ENCODE results near the gene DUSP15. TPM values are rescaled to one million over a fixed set of nuclear protein-coding genes. Genes with fewer than 3 reads are reported as not detected.

DUSP15 gene
- total RNA-seq, 1 experiment from 2014 or later = not detected

DNA sequence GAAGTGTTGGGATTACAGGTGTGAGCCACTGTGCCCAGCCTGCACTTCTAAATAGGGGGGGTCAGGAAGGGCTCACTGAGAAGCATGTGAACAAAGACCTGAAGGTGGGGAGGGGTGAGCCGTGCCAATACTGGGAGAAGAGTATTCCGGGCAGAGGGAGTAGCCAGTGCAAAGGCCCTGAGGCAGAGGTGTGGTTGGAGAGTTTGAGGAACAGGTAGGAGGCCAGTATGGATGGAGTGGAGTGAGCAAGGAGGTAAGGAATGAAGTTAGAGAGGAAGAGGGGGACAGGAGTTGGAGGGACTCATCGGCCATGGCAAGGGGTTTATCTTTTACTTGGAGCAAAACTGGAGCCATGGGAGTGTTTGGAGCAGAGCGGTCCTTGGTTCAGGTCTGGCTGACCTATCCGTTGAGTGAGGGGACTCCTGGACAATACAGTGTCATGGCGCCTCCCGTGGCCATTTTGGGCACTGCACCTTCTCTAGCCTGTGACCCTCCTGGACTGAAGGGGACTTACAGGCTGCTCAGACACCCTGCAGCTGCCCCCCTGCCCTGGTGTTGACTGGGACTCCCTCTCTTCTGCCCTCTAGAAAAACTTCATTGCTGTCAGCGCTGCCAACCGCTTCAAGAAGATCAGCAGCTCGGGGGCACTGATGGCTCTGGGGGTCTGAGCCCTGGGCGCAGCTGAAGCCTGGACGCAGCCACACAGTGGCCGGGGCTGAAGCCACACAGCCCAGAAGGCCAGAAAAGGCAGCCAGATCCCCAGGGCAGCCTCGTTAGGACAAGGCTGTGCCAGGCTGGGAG, 37.0 kb downstream of the DUSP15 start:
- H3K4me2 ChIP-seq (ENCODE audit: low read length) = no peak overlapping the region
- peaks cover 15 to 36% of the 10 kb centered on the region in 2 experiments for H3K4me1 ChIP-seq (ENCODE audit: control insufficient read depth in 1 of 2, insufficient read depth in 2 of 2, low read length in 2 of 2)
- no peak overlapping the region for H3K4me3 ChIP-seq (replicated peaks in 1 of 2; ENCODE audit: low read depth in 1 of 2, low read length in 2 of 2)
- no peaks in the 10 kb centered on the region for H3K9me2 ChIP-seq (ENCODE audit: insufficient read depth)
- POLR2A ChIA-PET = no interaction called here
- ATAC-seq (peak; percentile 69), DNase-seq (ENCODE audit: low read depth, low spot score) (peak; percentile 36)
- H4K20me1 ChIP-seq (ENCODE audit: insufficient read depth) = no peaks in the 10 kb centered on the region
- RAD21 ChIA-PET (ENCODE audit: low non-redundant PET in 1 of 2, low total read pairs in 2 of 2, uncharacterized antibody in 2 of 2, unreplicated experiment in 2 of 2) = interaction anchor here (0.6 to 0.7 kb wide), 2 partner anchors 10 to 276 kb away, joined by 3 to 7 read pairs; no protein-coding TSS in a partner anchor
- no peak overlapping the region for H3K27ac ChIP-seq (ENCODE audit: low read depth, low read length)
- intact Hi-C loops (cut with micrococcal nuclease) = no loop called here
- CTCF ChIA-PET = interaction anchor here (0.9 to 1.8 kb wide), 3 partner anchors 10 to 258 kb away, joined by 3 to 5 read pairs (median 3); no protein-coding TSS in a partner anchor
- no peaks in the 10 kb centered on the region for H3K36me3 ChIP-seq (ENCODE audit: control insufficient read depth in 1 of 2, insufficient read depth in 2 of 2, low read length in 2 of 2)
- no peaks in the 10 kb centered on the region for H3K9me3 ChIP-seq (ENCODE audit: control insufficient read depth in 1 of 2, insufficient read depth in 1 of 2, low read depth in 1 of 2, low read length in 2 of 2)
- TF ChIP-seq SRF (IDR thresholded peaks at IDR 0.05; ENCODE audit: low read depth) (no peak), POLR2AphosphoS5 (IDR thresholded peaks at IDR 0.05; ENCODE audit: low read depth, low read length) (no peak), RAD21 (IDR thresholded peaks at IDR 0.05; ENCODE audit: low read depth) (peak; percentile 54)
- TF ChIP-seq, protein P1, sequence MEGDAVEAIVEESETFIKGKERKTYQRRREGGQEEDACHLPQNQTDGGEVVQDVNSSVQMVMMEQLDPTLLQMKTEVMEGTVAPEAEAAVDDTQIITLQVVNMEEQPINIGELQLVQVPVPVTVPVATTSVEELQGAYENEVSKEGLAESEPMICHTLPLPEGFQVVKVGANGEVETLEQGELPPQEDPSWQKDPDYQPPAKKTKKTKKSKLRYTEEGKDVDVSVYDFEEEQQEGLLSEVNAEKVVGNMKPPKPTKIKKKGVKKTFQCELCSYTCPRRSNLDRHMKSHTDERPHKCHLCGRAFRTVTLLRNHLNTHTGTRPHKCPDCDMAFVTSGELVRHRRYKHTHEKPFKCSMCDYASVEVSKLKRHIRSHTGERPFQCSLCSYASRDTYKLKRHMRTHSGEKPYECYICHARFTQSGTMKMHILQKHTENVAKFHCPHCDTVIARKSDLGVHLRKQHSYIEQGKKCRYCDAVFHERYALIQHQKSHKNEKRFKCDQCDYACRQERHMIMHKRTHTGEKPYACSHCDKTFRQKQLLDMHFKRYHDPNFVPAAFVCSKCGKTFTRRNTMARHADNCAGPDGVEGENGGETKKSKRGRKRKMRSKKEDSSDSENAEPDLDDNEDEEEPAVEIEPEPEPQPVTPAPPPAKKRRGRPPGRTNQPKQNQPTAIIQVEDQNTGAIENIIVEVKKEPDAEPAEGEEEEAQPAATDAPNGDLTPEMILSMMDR (IDR thresholded peaks at IDR 0.05 in 2 of 3, conservative IDR thresholded peaks at IDR 0.05 in 1 of 3; ENCODE audit: borderline replicate concordance in 1 of 3, insufficient read depth in 1 of 3, low read depth in 2 of 3, low read length in 2 of 3) = peak; percentile 25 to 97 (median 92); a peak in 4 of 6 replicates
- H3K27me3 ChIP-seq (ENCODE audit: insufficient read depth, low read length) = no peaks in the 10 kb centered on the region
- BruUV-seq (replicated peaks) = no TSS peak
- H3K79me2 ChIP-seq (ENCODE audit: insufficient read depth, low read length) = no peaks in the 10 kb centered on the region
- H3K9ac ChIP-seq (ENCODE audit: low read length) = no peak overlapping the region
- H2AFZ ChIP-seq (ENCODE audit: low read depth, low read length, poor library complexity, severe bottlenecking) = no peak overlapping the region

DNA sequence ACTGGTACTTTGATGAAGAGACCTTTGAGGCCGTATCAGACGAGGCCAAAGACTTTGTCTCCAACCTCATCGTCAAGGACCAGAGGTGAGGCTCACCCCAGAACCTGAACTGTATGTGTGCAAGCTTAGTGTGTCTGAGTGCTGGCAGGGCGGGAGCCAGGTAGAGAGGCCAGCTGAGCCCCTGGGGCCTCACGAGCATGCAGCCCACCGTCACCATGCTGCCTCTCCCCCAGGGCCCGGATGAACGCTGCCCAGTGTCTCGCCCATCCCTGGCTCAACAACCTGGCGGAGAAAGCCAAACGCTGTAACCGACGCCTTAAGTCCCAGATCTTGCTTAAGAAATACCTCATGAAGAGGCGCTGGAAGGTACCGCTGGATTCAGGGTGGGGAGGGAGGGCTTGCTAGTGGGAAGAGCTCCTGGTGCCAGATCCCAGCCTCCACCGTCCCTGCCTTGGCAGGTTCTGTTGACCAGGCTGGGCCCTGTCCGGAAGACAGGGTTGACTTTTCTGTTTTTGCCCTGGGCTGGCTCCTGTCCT, 38.5 kb downstream of the DUSP15 start:
- Histone ChIP-seq H3K4me2 (ENCODE audit: low read length) (no peak overlapping the region), H2AFZ (ENCODE audit: low read depth, low read length, poor library complexity, severe bottlenecking) (no peak overlapping the region), H3K79me2 (ENCODE audit: insufficient read depth, low read length) (no peaks in the 10 kb centered on the region), H3K4me3 (replicated peaks in 1 of 2; ENCODE audit: low read depth in 1 of 2, low read length in 2 of 2) (no peak overlapping the region), H3K9ac (ENCODE audit: low read length) (no peak overlapping the region), H3K27me3 (ENCODE audit: insufficient read depth, low read length) (no peaks in the 10 kb centered on the region), H4K20me1 (ENCODE audit: insufficient read depth) (no peaks in the 10 kb centered on the region), H3K27ac (ENCODE audit: low read depth, low read length) (no peak overlapping the region), H3K9me3 (ENCODE audit: control insufficient read depth in 1 of 2, insufficient read depth in 1 of 2, low read depth in 1 of 2, low read length in 2 of 2) (no peaks in the 10 kb centered on the region), H3K4me1 (ENCODE audit: control insufficient read depth in 1 of 2, insufficient read depth in 2 of 2, low read length in 2 of 2) (peaks cover 14 to 22% of the 10 kb centered on the region in 2 experiments), H3K9me2 (ENCODE audit: insufficient read depth) (no peaks in the 10 kb centered on the region), H3K36me3 (ENCODE audit: control insufficient read depth in 1 of 2, insufficient read depth in 2 of 2, low read length in 2 of 2) (no peaks in the 10 kb centered on the region)
- ATAC-seq = no peak
- POLR2A ChIA-PET = no interaction called here
- intact Hi-C loops (cut with micrococcal nuclease) = no loop called here
- CTCF ChIA-PET = no interaction called here
- no peak for DNase-seq (ENCODE audit: low read depth, low spot score)
- RAD21 ChIA-PET (ENCODE audit: low non-redundant PET in 1 of 2, low total read pairs in 2 of 2, uncharacterized antibody in 2 of 2, unreplicated experiment in 2 of 2) = no interaction called here
- BruUV-seq (replicated peaks) = no TSS peak
- no peak for TF ChIP-seq ELF1 (IDR thresholded peaks at IDR 0.05; ENCODE audit: borderline replicate concordance, low read depth)
- TF ChIP-seq SRF (IDR thresholded peaks at IDR 0.05; ENCODE audit: low read depth) = no peak
- no peak for TF ChIP-seq RAD21 (IDR thresholded peaks at IDR 0.05; ENCODE audit: low read depth)
- TF ChIP-seq ZFX (IDR thresholded peaks at IDR 0.05) = no peak
- TF ChIP-seq, protein P2, sequence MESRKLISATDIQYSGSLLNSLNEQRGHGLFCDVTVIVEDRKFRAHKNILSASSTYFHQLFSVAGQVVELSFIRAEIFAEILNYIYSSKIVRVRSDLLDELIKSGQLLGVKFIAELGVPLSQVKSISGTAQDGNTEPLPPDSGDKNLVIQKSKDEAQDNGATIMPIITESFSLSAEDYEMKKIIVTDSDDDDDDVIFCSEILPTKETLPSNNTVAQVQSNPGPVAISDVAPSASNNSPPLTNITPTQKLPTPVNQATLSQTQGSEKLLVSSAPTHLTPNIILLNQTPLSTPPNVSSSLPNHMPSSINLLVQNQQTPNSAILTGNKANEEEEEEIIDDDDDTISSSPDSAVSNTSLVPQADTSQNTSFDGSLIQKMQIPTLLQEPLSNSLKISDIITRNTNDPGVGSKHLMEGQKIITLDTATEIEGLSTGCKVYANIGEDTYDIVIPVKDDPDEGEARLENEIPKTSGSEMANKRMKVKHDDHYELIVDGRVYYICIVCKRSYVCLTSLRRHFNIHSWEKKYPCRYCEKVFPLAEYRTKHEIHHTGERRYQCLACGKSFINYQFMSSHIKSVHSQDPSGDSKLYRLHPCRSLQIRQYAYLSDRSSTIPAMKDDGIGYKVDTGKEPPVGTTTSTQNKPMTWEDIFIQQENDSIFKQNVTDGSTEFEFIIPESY (IDR thresholded peaks at IDR 0.05; ENCODE audit: extremely low read depth, insufficient replicate concordance, low read length) = no peak
- TF ChIP-seq, protein P1 (IDR thresholded peaks at IDR 0.05 in 2 of 3, conservative IDR thresholded peaks at IDR 0.05 in 1 of 3; ENCODE audit: borderline replicate concordance in 1 of 3, insufficient read depth in 1 of 3, low read depth in 2 of 3, low read length in 2 of 3) = no peak
- TF ChIP-seq CBX3 (IDR thresholded peaks at IDR 0.05; ENCODE audit: low read depth) = no peak
- no peak for TF ChIP-seq POLR2AphosphoS5 (IDR thresholded peaks at IDR 0.05; ENCODE audit: low read depth, low read length)
- TF ChIP-seq YY1 (IDR thresholded peaks at IDR 0.05; ENCODE audit: extremely low read depth, insufficient replicate concordance, low read depth, low read length) = no peak
